Activated CD8-positive, alpha-beta T cell treated with anti-CD3 and anti-CD28 coated beads, Interleukin-2, amount 10 ng/mL, durations not matched to agents 7 days and 5 days (primary cell): ENCODE results near the gene SIAE. TPM values are rescaled to one million over a fixed set of nuclear protein-coding genes. Genes with fewer than 3 reads are reported as not detected.
A peak's percentile ranks its signal among the peaks of the same experiment; 100 is the strongest.

ENCODE experiments used
- ATAC-seq: fragments of 150-1000 bp; cut with Tn5 transposase; one replicate; pipeline ENCODE4 v1.10.0; 2021; ENCODE audit warnings: moderate library complexity
- CTCF ChIA-PET: fragments of 350-600 bp; sonication (Branson Sonifier 250); formaldehyde crosslinking; loops from one replicate; lab custom pipeline; 2021; ENCODE audit warnings: antibody characterized with exemption; lab: Charles Lee
- POLR2A ChIA-PET: fragments of 350-600 bp; sonication (Branson Sonifier 250); formaldehyde crosslinking; loops from one replicate; lab custom pipeline; 2021; ENCODE audit warnings: antibody characterized with exemption; lab: Charles Lee
- DNase-seq: peaks from one replicate; pipeline ENCODE4 v3.0.0-alpha.2; 2020
- H3K27ac Mint-ChIP-seq: one replicate; pipeline ENCODE4 v1.8.0; 2021; ENCODE audit warnings: mild to moderate bottlenecking, mixed read lengths
- H3K27me3 Mint-ChIP-seq: one replicate; pipeline ENCODE4 v1.8.0; 2021; ENCODE audit warnings: low read depth, mixed read lengths
- H3K36me3 Mint-ChIP-seq: one replicate; pipeline ENCODE4 v1.8.0; 2021; ENCODE audit warnings: low read depth, mixed read lengths
- H3K4me1 Mint-ChIP-seq: one replicate; pipeline ENCODE4 v1.8.0; 2021; ENCODE audit warnings: low read depth, mixed read lengths
- H3K4me3 Mint-ChIP-seq: one replicate; pipeline ENCODE4 v1.8.0; 2021; ENCODE audit warnings: mild to moderate bottlenecking, mixed read lengths
- H3K9me3 Mint-ChIP-seq: one replicate; pipeline ENCODE4 v1.8.0; 2022; ENCODE audit warnings: mixed read lengths; ENCODE audit not compliant: insufficient read depth
- total RNA-seq, 2 experiments: library from RNA; stranded (reverse); gene quantifications; one replicate each; pipeline ENCODE4 v1.2.3, GENCODE V29; 2021

SIAE gene
- total RNA-seq, 2 experiments from 2014 or later = 4.8 to 5.7 TPM

GRCh38 chr11:124693142-124693541 lies 19.6 kb upstream of the SIAE start:
- Mint-ChIP-seq H3K27me3 (peaks cover 10% of the 10 kb centered on the region), H3K36me3 (no peaks in the 10 kb centered on the region), H3K9me3 (no peaks in the 10 kb centered on the region), H3K4me3 (no peak overlapping the region), H3K4me1 (no peaks in the 10 kb centered on the region), H3K27ac (no peak overlapping the region)
- no peak for DNase-seq
- ChIA-PET CTCF (no interaction called here), POLR2A (no interaction called here)
- no peak for ATAC-seq

DNA sequence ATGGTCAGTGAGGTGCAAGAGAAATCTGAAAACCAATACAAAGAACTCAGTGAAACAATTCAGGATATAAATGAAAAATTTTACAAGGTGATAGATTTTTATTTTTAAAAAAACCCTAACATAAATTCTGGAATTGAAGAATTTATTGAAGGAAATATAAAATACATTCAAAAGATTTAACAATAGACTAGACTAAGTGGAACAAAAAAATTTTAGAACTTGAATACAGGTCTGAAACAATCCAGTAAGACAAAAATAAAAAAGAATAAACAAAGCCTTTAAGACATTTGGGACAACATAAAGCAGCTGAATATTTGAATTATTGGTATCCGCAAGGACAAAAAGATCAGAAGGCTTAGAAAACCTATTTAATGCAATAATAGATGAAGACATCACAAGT lies 8.9 kb upstream of the SIAE start:
- H3K27ac Mint-ChIP-seq = no peak overlapping the region
- no peak for DNase-seq
- ChIA-PET CTCF (interaction anchor here (2.2 kb wide), 1 partner anchor 64 kb away, joined by 6 read pairs; no protein-coding TSS in a partner anchor), POLR2A (no interaction called here)
- ATAC-seq = no peak
- H3K4me3 Mint-ChIP-seq = no peak overlapping the region
- H3K27me3 Mint-ChIP-seq = peaks cover 5% of the 10 kb centered on the region
- H3K4me1 Mint-ChIP-seq = no peaks in the 10 kb centered on the region
- peaks cover 12% of the 10 kb centered on the region for H3K36me3 Mint-ChIP-seq
- H3K9me3 Mint-ChIP-seq = peaks cover 22% of the 10 kb centered on the region

DNA sequence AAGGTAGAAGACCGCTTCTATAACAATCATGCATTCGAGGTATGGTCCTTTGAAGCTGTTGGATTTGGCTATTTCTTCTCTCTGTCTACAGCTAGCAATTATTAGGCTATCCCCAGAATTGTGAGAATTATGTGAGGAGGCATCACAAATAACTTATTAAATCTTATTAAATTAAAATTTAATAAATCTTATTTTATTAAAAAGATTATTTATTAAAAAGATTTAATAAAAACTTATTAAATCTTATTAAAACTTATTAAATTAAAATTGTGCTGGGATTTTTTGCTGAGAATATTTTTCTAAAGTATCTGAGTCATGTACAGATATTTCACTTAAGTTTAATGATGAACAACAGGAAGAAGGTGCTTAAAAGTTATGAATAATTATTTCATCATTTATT lies 7.9 kb upstream of the SIAE start:
- POLR2A ChIA-PET = no interaction called here
- H3K36me3 Mint-ChIP-seq = peaks cover 12% of the 10 kb centered on the region
- CTCF ChIA-PET = no interaction called here
- H3K9me3 Mint-ChIP-seq = peaks cover 22% of the 10 kb centered on the region
- no peak overlapping the region for H3K4me3 Mint-ChIP-seq
- H3K27ac Mint-ChIP-seq = no peak overlapping the region
- H3K27me3 Mint-ChIP-seq = peaks cover 2% of the 10 kb centered on the region
- no peaks in the 10 kb centered on the region for H3K4me1 Mint-ChIP-seq
- no peak for DNase-seq
- no peak for ATAC-seq

- ChIA-PET CTCF (interaction anchor here (3.0 kb wide), 1 partner anchor 9 kb away, joined by 14 read pairs; no protein-coding TSS in a partner anchor), POLR2A (no interaction called here)
- ATAC-seq (no peak), DNase-seq (no peak)
- peaks cover 2% of the 10 kb centered on the region for H3K27me3 Mint-ChIP-seq
- H3K27ac Mint-ChIP-seq = no peak overlapping the region
- no peak overlapping the region for H3K4me3 Mint-ChIP-seq
- peaks cover 12% of the 10 kb centered on the region for H3K4me1 Mint-ChIP-seq
- H3K36me3 Mint-ChIP-seq = peaks cover 7% of the 10 kb centered on the region
- H3K9me3 Mint-ChIP-seq = peaks cover 9% of the 10 kb centered on the region
Measured at GRCh38 chr11:124678416-124678815, 4.9 kb upstream of the SIAE start.

- Mint-ChIP-seq H3K36me3 (peaks cover 4% of the 10 kb centered on the region), H3K27me3 (peaks cover 2% of the 10 kb centered on the region), H3K27ac (no peak overlapping the region), H3K4me3 (no peak overlapping the region), H3K4me1 (peaks cover 26% of the 10 kb centered on the region), H3K9me3 (no peaks in the 10 kb centered on the region)
- CTCF ChIA-PET = no interaction called here
- no peak for ATAC-seq
- DNase-seq = no peak
- POLR2A ChIA-PET = interaction anchor here (0.7 kb wide), 1 partner anchor 101 kb away, joined by 3 read pairs; no protein-coding TSS in a partner anchor
Measured at GRCh38 chr11:124676386-124676785, 2.8 kb upstream of the SIAE start.

DNA sequence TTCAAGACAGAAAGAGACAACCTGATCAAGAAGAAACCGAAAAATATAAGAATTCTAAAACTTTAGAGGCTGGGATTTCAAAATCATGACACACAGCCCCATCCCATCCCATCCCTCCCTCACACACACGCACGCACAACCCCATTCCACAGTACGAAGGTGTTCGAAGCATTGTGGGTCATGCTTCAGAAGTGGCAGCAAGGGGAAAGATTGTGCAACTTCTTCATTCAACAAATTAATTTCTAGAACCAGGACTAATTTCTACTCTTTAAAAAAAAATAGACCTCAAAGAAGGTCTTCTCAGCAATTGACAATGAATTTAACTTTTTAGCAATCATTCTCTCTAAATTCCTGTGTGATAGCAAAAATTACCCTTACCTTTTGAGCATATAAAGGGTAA lies 1.0 kb upstream of the SIAE start:
- POLR2A ChIA-PET = interaction anchor here (0.7 to 1.9 kb wide), 2 partner anchors 52 to 78 kb away, joined by 3 to 6 read pairs; partner anchors contain the start of gene TBRG1
- peak overlapping the region; percentile 89 for H3K27ac Mint-ChIP-seq
- H3K27me3 Mint-ChIP-seq = peaks cover 2% of the 10 kb centered on the region
- H3K36me3 Mint-ChIP-seq = peaks cover 4% of the 10 kb centered on the region
- H3K4me1 Mint-ChIP-seq = peaks cover 34% of the 10 kb centered on the region
- CTCF ChIA-PET = interaction anchor here (1.2 to 2.2 kb wide), 5 partner anchors 72 to 192 kb away, joined by 4 to 13 read pairs (median 6); no protein-coding TSS in a partner anchor
- H3K4me3 Mint-ChIP-seq = peak overlapping the region; percentile 86
- DNase-seq (no peak), ATAC-seq (no peak)
- H3K9me3 Mint-ChIP-seq = no peaks in the 10 kb centered on the region

GRCh38 chr11:124674168-124674517 lies 604 bp upstream of the SIAE start:
- Mint-ChIP-seq H3K27ac (peak overlapping the region; percentile 89), H3K27me3 (no peaks in the 10 kb centered on the region), H3K36me3 (peaks cover 4% of the 10 kb centered on the region), H3K4me3 (peak overlapping the region; percentile 86), H3K9me3 (no peaks in the 10 kb centered on the region), H3K4me1 (peaks cover 34% of the 10 kb centered on the region)
- no peak for ATAC-seq
- ChIA-PET POLR2A (interaction anchor here (0.6 to 1.9 kb wide), 4 partner anchors 52 to 96 kb away, joined by 3 to 6 read pairs (median 3); partner anchors contain the start of gene TBRG1), CTCF (interaction anchor here (1.1 to 2.2 kb wide), 6 partner anchors 72 to 192 kb away, joined by 4 to 13 read pairs (median 6); no protein-coding TSS in a partner anchor)
- no peak for DNase-seq

DNA sequence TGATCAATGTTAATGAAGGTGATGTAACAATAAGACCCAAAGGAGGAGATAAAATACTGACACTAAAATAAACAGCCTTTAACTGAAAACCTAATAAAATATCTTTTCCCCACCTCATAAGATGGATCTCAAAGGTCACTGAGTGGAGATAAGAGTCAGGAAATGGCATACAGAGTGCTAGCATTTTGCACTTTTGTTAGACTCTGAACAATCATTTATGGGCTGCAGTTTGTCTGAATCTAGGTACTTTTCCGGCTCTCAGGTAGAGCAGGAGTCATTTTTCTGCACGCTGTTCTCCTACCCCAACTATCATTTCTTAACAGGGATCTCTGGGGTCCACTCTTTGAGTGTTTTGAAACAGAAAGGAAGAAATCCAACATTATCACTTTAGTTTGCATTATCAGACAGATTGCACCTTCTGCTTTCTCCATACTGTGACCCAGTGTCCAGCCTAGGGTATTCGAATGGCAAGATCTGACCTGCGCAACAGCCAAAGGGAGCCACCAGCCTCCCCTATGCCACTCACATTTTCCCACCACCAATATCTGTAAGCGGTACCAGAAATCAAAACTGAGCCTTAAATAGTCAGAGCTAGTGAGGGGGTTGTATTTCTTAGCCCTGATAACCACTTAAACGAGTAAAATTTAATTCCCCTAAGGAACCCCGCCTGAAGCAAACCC lies 863 bp downstream of the SIAE start:
- ChIA-PET POLR2A (interaction anchor here (1.2 to 1.9 kb wide), 2 partner anchors 50 to 126 kb away, joined by 4 to 6 read pairs; partner anchors contain the start of gene TBRG1), CTCF (interaction anchor here (0.7 to 4.3 kb wide), 13 partner anchors 49 to 204 kb away, joined by 3 to 47 read pairs (median 5); partner anchors contain the start of genes MSANTD2 and TBRG1)
- Mint-ChIP-seq H3K9me3 (no peaks in the 10 kb centered on the region), H3K4me1 (peaks cover 34% of the 10 kb centered on the region), H3K27me3 (no peaks in the 10 kb centered on the region), H3K27ac (peak overlapping the region; percentile 45), H3K36me3 (peaks cover 4% of the 10 kb centered on the region), H3K4me3 (peak overlapping the region; percentile 86)
- ATAC-seq (no peak), DNase-seq (peak; percentile 21)

DNA sequence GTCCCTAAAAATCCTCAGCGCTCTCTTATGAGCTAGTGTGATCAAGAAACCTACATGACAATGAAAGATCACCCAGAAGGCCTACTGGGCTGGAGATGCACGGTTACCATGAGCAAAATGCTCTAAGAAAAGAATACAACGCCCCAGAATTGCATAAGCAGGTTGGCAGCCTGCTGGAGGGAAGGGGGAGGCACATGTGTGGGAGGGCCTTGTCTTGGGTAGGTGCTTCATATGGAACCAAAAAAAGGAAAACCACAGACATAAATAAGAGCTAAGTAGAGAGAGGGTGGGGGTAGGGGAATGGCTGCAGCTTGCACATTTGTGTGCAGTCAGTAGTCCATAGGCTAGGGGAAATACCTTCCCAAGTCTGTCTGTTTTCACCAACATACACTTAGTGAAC lies 2.8 kb downstream of the SIAE start:
- H3K27me3 Mint-ChIP-seq = no peaks in the 10 kb centered on the region
- H3K36me3 Mint-ChIP-seq = peaks cover 4% of the 10 kb centered on the region
- H3K4me3 Mint-ChIP-seq = no peak overlapping the region
- H3K27ac Mint-ChIP-seq = no peak overlapping the region
- DNase-seq (peak; percentile 54), ATAC-seq (peak; percentile 15)
- no peaks in the 10 kb centered on the region for H3K9me3 Mint-ChIP-seq
- peaks cover 34% of the 10 kb centered on the region for H3K4me1 Mint-ChIP-seq
- ChIA-PET CTCF (interaction anchor here (0.7 to 6.0 kb wide), 20 partner anchors 8 to 205 kb away, joined by 3 to 108 read pairs (median 7); partner anchors contain the start of genes ESAM and MSANTD2), POLR2A (interaction anchor here (1.0 kb wide), 1 partner anchor 48 kb away, joined by 5 read pairs; no protein-coding TSS in a partner anchor)

DNA sequence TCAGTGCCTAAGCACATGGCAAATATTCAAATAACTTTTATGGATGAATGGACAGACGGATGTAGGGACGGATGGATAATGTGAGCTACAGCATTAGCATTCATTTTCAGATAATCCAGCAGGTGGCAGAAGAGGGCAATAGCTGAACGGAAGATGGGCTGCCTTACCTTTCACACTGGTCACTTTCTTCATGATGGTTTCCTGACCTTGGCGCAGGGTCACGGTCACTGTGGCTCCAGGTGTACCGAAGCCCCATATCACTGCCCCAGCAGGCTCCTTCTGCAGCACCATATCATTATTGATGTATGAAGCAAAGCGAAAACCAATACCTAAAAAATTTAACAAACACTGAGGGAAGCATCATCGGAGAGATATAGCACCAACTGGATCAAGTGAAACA lies 4.3 kb downstream of the SIAE start:
- H3K36me3 Mint-ChIP-seq = peaks cover 4% of the 10 kb centered on the region
- H3K9me3 Mint-ChIP-seq = no peaks in the 10 kb centered on the region
- H3K4me3 Mint-ChIP-seq = no peak overlapping the region
- CTCF ChIA-PET = interaction anchor here (0.6 to 6.0 kb wide), 33 partner anchors 9 to 207 kb away, joined by 3 to 108 read pairs (median 7); partner anchors contain the start of genes ESAM and MSANTD2
- no peaks in the 10 kb centered on the region for H3K27me3 Mint-ChIP-seq
- POLR2A ChIA-PET = interaction anchor here (0.7 to 1.0 kb wide), 2 partner anchors 77 to 131 kb away, joined by 3 read pairs; partner anchors contain the start of gene MSANTD2
- H3K27ac Mint-ChIP-seq = no peak overlapping the region
- DNase-seq (peak; percentile 60), ATAC-seq (no peak)
- peaks cover 24% of the 10 kb centered on the region for H3K4me1 Mint-ChIP-seq

GRCh38 chr11:124667601-124668000 lies 5.9 kb downstream of the SIAE start:
- POLR2A ChIA-PET = no interaction called here
- no peak for ATAC-seq
- Mint-ChIP-seq H3K27me3 (no peaks in the 10 kb centered on the region), H3K4me1 (peaks cover 16% of the 10 kb centered on the region), H3K36me3 (peaks cover 4% of the 10 kb centered on the region), H3K4me3 (no peak overlapping the region), H3K9me3 (no peaks in the 10 kb centered on the region), H3K27ac (no peak overlapping the region)
- DNase-seq = no peak
- CTCF ChIA-PET = interaction anchor here (1.0 to 6.0 kb wide), 3 partner anchors 95 to 169 kb away, joined by 3 to 108 read pairs (median 4); partner anchors contain the start of gene ESAM
